Measurements from ENCODE around the gene POLR2F. TPM values are rescaled to one million over a fixed set of nuclear protein-coding genes. Genes with fewer than 3 reads are reported as not detected.
"Not testable (repeated sequence)": the region's sequence is repeated elsewhere in the genome, so short reads cannot be mapped to it uniquely, and the experiment has no call there.

The POLR2F gene
- total RNA-seq, 2 donors from 2014 or later, result 51.1 to 60.2 TPM

- no peak for DNase-seq
- peak; percentile 16 for ATAC-seq
- intact Hi-C loops (cut with DNase I, micrococcal nuclease), result no loop called here
These were observed 9.7 kb upstream of the POLR2F start for GRCh38 chr22:37943825-37944198.

- intact Hi-C loops (cut with DNase I, micrococcal nuclease); DNase-seq; ATAC-seq: not testable (repeated sequence)
These were observed 9.1 kb upstream of the POLR2F start for GRCh38 chr22:37944423-37944822.

GRCh38 chr22:37947142-37947795 is 6.2 kb upstream of the POLR2F start:
- ATAC-seq; intact Hi-C loops (cut with DNase I, micrococcal nuclease); DNase-seq: not testable (repeated sequence)

DNA sequence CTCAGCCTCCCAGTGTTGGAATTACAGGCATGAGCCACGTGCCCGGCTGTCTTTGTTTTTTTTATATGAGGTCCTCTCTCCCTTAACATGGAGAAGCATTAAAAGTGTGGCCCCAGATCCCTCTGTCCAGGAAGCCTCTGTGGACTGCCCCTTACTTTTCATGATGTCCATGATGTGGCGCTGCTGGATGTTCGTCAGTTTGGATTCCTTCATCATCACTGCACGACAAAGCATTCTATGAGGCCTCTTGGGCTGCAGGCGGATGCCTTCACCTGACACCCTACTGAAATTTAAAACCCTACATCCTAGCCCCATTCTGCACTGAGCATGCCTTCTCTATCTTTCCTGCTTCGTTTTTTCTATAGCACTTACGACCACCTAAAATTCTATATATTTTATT is 2.2 kb upstream of the POLR2F start:
- no peak for ATAC-seq
- DNase-seq, result no peak
- intact Hi-C loops (cut with DNase I, micrococcal nuclease), result no loop called here

- ATAC-seq, result peak; percentile 19
- intact Hi-C loops (cut with DNase I, micrococcal nuclease), result not testable (repeated sequence)
- peak in 1 of 2 donors; percentile 18 for DNase-seq
These were observed 870 bp upstream of the POLR2F start for GRCh38 chr22:37952629-37953028.

- intact Hi-C loops (cut with DNase I, micrococcal nuclease), result no loop called here
- DNase-seq (no peak), ATAC-seq (peak; percentile 49)
These were observed 450 bp upstream of the POLR2F start for GRCh38 chr22:37953062-37953436.

GRCh38 chr22:37954686-37955085 is 1.2 kb downstream of the POLR2F start:
- no peak for DNase-seq
- intact Hi-C loops (cut with DNase I, micrococcal nuclease), result no loop called here
- ATAC-seq, result no peak

DNA sequence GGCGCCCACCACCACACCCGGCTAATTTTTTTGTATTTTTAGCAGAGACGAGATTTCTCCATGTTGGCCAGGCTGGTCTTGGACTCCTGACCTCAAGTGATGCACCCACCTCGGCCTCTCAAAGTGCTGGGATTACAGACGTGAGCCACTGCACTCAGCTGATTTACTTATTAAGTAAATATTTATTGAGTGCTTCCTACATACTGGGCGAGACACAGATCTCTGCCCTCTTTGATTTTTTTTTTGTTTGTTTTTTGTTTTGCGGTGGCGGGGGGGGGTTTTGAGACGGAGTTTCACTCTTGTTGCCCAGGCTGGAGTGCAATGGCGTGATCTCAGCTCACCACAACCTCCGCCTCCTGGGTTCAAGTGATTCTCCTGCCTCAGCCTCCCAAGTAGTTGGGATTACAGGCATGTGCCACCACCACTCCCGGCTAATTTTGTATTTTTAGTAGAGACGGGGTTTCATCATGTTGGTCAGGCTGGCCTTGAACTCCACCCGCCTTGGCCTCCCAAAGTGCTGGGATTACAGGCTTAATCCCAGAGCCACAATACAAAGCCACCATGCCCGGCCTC is 2.4 kb downstream of the POLR2F start:
- ATAC-seq; intact Hi-C loops (cut with DNase I, micrococcal nuclease); DNase-seq: not testable (repeated sequence)

- DNase-seq (no peak), ATAC-seq (no peak)
- intact Hi-C loops (cut with DNase I, micrococcal nuclease), result no loop called here
These were observed 3.7 kb downstream of the POLR2F start for GRCh38 chr22:37957232-37957631.

DNA sequence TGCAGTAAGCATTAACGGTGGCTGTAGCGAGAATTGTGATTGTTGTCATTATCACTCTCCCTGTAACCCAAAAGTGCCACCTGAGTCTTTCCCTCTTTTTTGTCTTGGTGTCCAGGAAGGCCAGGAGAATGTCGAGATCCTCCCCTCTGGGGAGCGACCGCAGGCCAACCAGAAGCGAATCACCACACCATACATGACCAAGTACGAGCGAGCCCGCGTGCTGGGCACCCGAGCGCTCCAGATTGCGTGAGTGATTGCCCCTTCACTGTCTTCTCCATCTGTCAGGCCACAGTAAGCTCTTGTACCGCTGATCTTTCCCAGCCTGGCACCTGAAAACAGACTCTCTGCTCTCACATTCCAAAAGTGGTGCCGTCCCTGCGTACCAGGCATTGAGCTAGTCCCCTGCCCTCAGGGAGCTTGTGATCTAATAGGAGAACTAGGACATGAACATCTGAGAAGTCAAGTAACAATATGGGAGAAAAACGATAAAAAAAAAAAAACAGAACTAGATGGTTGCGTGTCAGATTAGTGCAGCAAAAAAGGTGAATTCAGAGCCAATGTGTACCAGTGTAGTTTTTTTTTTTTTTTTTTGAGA is 5.8 kb downstream of the POLR2F start:
- no peak for DNase-seq
- intact Hi-C loops (cut with DNase I, micrococcal nuclease), result no loop called here
- no peak for ATAC-seq

- DNase-seq (no peak), ATAC-seq (no peak)
- intact Hi-C loops (cut with DNase I, micrococcal nuclease), result no loop called here
These were observed 7.6 kb downstream of the POLR2F start for GRCh38 chr22:37961062-37961461.

DNA sequence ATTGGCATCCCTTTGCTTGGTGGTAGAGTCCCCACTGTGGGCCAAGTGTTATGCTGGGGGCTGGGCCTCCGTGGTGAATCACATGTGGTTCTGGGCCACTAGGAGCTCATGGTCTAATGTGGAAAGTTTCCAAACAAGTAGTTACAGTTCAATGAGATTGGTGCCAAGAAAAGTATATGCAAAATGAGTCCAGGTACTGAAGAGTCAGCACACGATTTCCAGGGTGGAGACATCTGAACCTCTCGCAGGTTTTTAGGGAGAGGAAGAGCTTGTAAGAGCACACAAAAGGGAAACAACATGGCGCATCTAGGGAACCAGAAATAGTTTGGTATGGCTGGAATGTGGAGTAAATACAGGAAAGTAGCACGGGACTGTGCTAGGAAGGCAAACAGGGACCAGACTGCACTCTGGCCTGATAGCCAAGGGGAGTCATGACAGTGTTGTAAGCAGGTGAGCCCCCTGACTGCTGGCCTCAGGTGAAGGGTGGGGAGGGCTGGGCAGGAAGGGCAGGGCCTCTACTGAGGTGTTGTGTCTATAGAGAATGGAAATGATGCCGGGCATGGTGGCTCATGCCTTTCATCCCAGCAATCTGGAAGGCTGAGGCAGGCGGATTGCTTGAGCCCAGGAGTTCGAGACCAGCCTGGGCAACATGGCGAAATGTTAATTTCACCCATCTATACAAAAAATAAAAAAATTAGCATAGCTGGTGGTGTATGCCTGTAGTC is 12.6 kb downstream of the POLR2F start:
- intact Hi-C loops (cut with DNase I, micrococcal nuclease), result loop anchor here in 1 of 2 donors (5.0 kb wide), 1 partner anchor 149 kb away; no protein-coding TSS in a partner anchor
- ATAC-seq (no peak), DNase-seq (no peak)

- intact Hi-C loops (cut with DNase I, micrococcal nuclease), result loop anchor here in 1 of 2 donors (5.0 kb wide), 1 partner anchor 150 kb away; no protein-coding TSS in a partner anchor
- no peak for ATAC-seq
- no peak for DNase-seq
These were observed 13.6 kb downstream of the POLR2F start for GRCh38 chr22:37967147-37967546.

DNA sequence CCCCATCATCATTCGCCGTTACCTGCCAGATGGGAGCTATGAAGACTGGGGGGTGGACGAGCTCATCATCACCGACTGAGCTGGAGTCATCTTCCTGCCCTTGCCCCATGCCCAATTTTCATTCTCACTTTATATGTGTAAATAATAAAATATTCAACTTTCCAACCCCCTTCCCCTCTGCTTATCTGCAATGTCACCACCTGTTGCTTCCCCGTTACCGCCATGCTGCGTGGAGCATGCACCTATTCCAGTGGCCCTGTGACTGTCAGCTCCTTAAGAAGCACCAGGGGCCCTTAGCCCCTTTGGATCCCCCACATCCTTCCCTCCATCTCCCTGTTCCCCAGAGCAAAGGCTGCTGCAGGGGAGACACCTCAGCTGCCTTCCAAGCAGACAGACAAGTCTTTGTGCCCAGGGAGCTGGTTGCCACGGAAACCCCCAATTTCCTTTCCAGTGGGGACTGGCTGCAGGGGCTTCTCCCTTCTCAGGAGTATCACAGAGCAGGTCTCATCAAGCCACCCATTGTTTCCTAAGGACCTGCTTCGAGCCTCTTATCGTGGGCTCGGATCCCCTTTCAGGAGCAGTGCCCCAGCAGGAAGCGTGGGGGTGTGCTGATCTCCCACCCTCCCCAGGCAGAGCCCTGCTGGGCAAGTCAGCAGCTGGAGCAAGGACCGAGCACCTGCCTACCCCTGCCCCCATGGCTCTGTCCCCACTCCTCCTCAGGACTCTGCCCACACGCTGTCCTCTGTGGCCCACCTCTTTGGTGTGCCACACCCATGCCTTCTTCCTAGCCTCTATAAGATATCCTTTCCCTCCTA is 14.3 kb downstream of the POLR2F start:
- intact Hi-C loops (cut with DNase I, micrococcal nuclease), result loop anchor here in 1 of 2 donors (5.0 kb wide), 1 partner anchor 151 kb away; no protein-coding TSS in a partner anchor
- DNase-seq, result no peak
- no peak for ATAC-seq

GRCh38 chr22:37968452-37969251 is 15.2 kb downstream of the POLR2F start:
- ATAC-seq, result no peak
- intact Hi-C loops (cut with DNase I, micrococcal nuclease), result loop anchor here in 1 of 2 donors (5.0 kb wide), 1 partner anchor 151 kb away; no protein-coding TSS in a partner anchor
- no peak for DNase-seq

GRCh38 chr22:37970864-37971263 is 17.4 kb downstream of the POLR2F start:
- intact Hi-C loops (cut with DNase I, micrococcal nuclease), result no loop called here
- ATAC-seq (no peak), DNase-seq (no peak)

DNA sequence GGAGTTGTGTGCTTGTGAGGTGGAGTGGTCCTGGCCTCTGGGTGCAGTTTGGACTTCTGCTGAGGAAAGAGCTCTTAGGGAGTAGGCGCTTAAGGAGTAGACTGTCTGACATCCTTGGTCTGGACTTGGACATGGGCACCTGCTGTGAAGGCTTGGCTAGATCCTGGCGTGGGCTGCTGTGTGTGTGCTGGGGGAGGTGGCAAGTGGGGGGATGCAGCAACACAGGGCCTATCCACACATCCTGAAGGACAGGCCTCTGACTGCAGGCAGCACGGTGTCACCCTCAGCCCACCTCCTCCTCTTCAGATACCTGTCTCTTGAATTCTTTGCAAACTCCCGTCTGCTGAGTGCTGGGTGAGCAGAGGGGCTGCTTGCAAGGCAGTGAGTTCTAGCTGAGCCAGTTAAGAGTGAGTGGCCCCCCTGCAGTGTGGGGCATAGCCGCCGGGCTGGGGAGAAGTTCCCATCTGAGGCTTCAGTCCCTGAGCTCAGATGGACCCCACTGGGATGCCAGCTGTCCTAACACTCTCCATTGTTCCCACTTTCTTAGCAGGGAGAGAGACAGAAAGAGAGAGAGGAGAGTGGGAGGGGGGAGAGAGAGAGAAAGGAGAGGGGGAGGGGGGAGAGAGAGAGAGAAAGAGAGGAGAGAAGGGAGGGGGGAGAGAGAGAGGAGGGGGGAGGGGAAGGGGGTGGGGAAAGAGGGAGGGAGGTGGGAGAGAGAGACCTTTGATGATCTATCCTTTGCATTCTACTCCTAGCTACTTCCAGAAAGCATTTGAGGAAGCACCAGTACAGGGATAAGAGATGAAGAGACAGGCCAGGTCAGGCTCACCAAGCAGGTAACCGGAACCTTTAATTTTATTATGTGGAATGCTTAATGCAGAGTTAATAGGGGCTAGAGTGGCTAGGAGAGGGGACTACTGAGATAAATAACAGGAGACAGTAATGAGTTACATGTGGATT is 18.3 kb downstream of the POLR2F start:
- intact Hi-C loops (cut with DNase I, micrococcal nuclease), result no loop called here
- ATAC-seq (no peak), DNase-seq (no peak)

All from left colon (tissue), 2 donors.